Osteoblast (primary cell): Measurements from ENCODE around the gene ZFAND5. TPM values are rescaled to one million over a fixed set of nuclear protein-coding genes. Genes with fewer than 3 reads are reported as not detected.

ENCODE experiments used
- DNase-seq: peaks from one replicate; pipeline ENCODE4 v3.0.0; 2011; ENCODE audit warnings: low spot score, mixed read lengths; ENCODE audit not compliant: insufficient read length; ENCODE audit errors: missing footprints
- H2AFZ ChIP-seq: 2 replicates; pipeline ENCODE4 v1.6.0; 2011; ENCODE audit warnings: mild to moderate bottlenecking, low read length
- H3K27ac ChIP-seq: 2 replicates; pipeline ENCODE4 v1.5.1; 2011; ENCODE audit warnings: mild to moderate bottlenecking, low read depth, low read length, moderate library complexity
- H3K27me3 ChIP-seq: 2 replicates; pipeline ENCODE4 v1.6.0; 2012; ENCODE audit warnings: mild to moderate bottlenecking, control low read depth, inconsistent platforms, low read length, moderate library complexity; ENCODE audit not compliant: insufficient read depth
- H3K36me3 ChIP-seq: 2 replicates; pipeline ENCODE4 v1.5.1; 2011; ENCODE audit warnings: mild to moderate bottlenecking, low read length, control low read depth, moderate library complexity; ENCODE audit not compliant: insufficient read depth
- H3K4me1 ChIP-seq: 2 replicates; pipeline ENCODE4 v1.5.1; 2011; ENCODE audit warnings: mild to moderate bottlenecking, low read length, control low read depth, moderate library complexity; ENCODE audit not compliant: insufficient read depth
- H3K4me2 ChIP-seq: 2 replicates; pipeline ENCODE4 v1.6.0; 2011; ENCODE audit warnings: mild to moderate bottlenecking, low read length; ENCODE audit not compliant: insufficient read depth
- H3K4me3 ChIP-seq: fragments of 200-600 bp; sonication (generic); 3 replicates; pipeline ENCODE4 v1.5.1; 2012; ENCODE audit warnings: mild to moderate bottlenecking, low read length, inconsistent platforms; ENCODE audit not compliant: insufficient read depth
- H3K79me2 ChIP-seq: 2 replicates; pipeline ENCODE4 v1.6.0; 2012; ENCODE audit warnings: mild to moderate bottlenecking, low read length, control low read depth, inconsistent platforms; ENCODE audit not compliant: insufficient read depth
- H3K9me3 ChIP-seq: 2 replicates; pipeline ENCODE4 v1.5.1; 2011; ENCODE audit warnings: low read depth, low read length, control low read depth
- H4K20me1 ChIP-seq: 2 replicates; pipeline ENCODE4 v1.6.0; 2012; ENCODE audit warnings: mild to moderate bottlenecking, low read length, control low read depth; ENCODE audit not compliant: insufficient read depth
- CTCF ChIP-seq: IDR thresholded peaks from 2 replicates; pipeline ENCODE4 v1.5.1; 2011; ENCODE audit warnings: mild to moderate bottlenecking, low read depth, low read length, moderate library complexity; ENCODE audit errors: extremely low read depth
- total RNA-seq: library from RNA; depleted of rRNA; stranded (reverse); fragments of >200 nt; gene quantifications from 2 replicates; pipeline ENCODE4 v1.2.3, GENCODE V29; 2012

ZFAND5 gene
- total RNA-seq, 1 donor = 164 TPM

GRCh38 chr9:72326641-72327040, 38.4 kb downstream of the ZFAND5 start:
- Histone ChIP-seq H3K36me3 (no peaks in the 10 kb centered on the region), H2AFZ (no peak overlapping the region), H3K4me2 (no peak overlapping the region), H3K27ac (no peak overlapping the region), H3K4me3 (no peak overlapping the region), H3K4me1 (no peaks in the 10 kb centered on the region), H4K20me1 (no peaks in the 10 kb centered on the region), H3K79me2 (no peaks in the 10 kb centered on the region), H3K9me3 (no peaks in the 10 kb centered on the region), H3K27me3 (peaks cover 6% of the 10 kb centered on the region)
- no peak for DNase-seq
- no peak for TF ChIP-seq CTCF

DNA sequence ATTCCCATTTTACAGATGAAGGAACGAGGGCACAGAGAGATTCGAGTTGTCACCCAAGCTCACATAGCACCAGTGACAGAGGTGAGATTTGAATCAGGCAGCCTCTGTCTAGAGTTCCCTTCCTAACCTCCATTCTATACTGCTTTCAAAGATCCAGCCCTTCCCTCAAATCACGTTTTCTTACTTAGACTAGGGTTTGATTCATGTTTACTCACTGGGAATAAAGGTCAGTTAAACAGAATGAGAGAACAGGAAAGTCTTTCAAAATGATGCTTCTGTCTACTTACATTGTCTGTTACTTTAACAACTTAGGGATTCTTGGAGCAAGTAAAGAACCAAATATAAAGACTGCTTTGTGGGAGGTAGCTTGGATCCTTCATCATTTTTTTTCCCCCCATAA, 40.0 kb downstream of the ZFAND5 start:
- no peak overlapping the region for H3K27ac ChIP-seq

GRCh38 chr9:72322678-72323077, 42.3 kb downstream of the ZFAND5 start:
- no peaks in the 10 kb centered on the region for H4K20me1 ChIP-seq
- no peaks in the 10 kb centered on the region for H3K27me3 ChIP-seq
- H3K79me2 ChIP-seq = no peaks in the 10 kb centered on the region
- H3K27ac ChIP-seq = no peak overlapping the region
- H3K4me3 ChIP-seq = no peak overlapping the region
- DNase-seq = no peak
- H3K36me3 ChIP-seq = no peaks in the 10 kb centered on the region
- H3K4me1 ChIP-seq = no peaks in the 10 kb centered on the region
- TF ChIP-seq CTCF = no peak
- H3K4me2 ChIP-seq = no peak overlapping the region
- H3K9me3 ChIP-seq = no peaks in the 10 kb centered on the region
- H2AFZ ChIP-seq = no peak overlapping the region

More for the DNA sequence above, 40.0 kb downstream of the ZFAND5 start:
- Histone ChIP-seq H3K4me2 (no peak overlapping the region), H3K4me3 (no peak overlapping the region), H3K27me3 (no peaks in the 10 kb centered on the region), H3K9me3 (no peaks in the 10 kb centered on the region), H3K36me3 (no peaks in the 10 kb centered on the region), H3K4me1 (no peaks in the 10 kb centered on the region), H3K79me2 (no peaks in the 10 kb centered on the region), H2AFZ (no peak overlapping the region), H4K20me1 (no peaks in the 10 kb centered on the region)
- no peak for TF ChIP-seq CTCF
- no peak for DNase-seq

- H2AFZ ChIP-seq = no peak overlapping the region
- H3K79me2 ChIP-seq = no peaks in the 10 kb centered on the region
- H3K4me2 ChIP-seq = no peak overlapping the region
- no peaks in the 10 kb centered on the region for H3K4me1 ChIP-seq
- H3K27me3 ChIP-seq = no peaks in the 10 kb centered on the region
- TF ChIP-seq CTCF = no peak
- no peak overlapping the region for H3K27ac ChIP-seq
- H4K20me1 ChIP-seq = no peaks in the 10 kb centered on the region
- H3K4me3 ChIP-seq = no peak overlapping the region
- no peaks in the 10 kb centered on the region for H3K36me3 ChIP-seq
- H3K9me3 ChIP-seq = no peaks in the 10 kb centered on the region
- DNase-seq = no peak
Observed at GRCh38 chr9:72322259-72322658, 42.7 kb downstream of the ZFAND5 start.
